GM21390 (cell line): ENCODE results near the gene DAB2.

Source experiments
- ATAC-seq: cut with Tn5 transposase; IDR thresholded peaks from one replicate; pipeline ENCODE4 v1.9.1; 2021; ENCODE audit not compliant: unreplicated experiment

DAB2 gene

DNA sequence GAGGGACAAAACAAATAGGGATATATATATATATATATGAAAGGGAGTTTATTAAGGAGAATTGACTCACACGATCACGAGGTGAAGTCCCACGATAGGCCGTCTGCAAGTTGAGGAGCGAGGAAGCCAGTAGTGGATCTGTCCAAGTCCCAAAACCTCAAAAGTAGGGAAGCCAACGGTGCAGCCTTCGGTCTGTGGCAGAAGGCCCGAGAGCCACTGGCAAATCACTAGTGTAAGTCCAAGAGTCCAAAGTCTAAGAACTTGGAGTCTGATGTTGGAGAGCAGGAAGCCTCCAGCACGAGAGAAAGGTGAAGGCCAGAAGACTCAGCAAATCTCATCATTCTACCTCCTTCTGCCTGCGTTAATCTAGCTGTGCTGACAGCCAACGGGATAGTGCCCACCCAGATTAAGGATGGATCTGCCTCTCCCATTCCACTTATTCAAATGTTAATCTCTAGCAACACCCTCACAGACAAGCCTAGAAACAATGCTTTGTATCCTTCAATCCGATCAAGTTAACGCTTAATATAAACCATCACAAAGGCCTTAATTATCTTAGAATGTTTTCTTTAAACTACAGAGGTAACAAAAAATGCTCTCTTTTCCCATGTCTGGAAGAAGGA is 23.8 kb upstream of the DAB2 start:
- no peak for ATAC-seq

DNA sequence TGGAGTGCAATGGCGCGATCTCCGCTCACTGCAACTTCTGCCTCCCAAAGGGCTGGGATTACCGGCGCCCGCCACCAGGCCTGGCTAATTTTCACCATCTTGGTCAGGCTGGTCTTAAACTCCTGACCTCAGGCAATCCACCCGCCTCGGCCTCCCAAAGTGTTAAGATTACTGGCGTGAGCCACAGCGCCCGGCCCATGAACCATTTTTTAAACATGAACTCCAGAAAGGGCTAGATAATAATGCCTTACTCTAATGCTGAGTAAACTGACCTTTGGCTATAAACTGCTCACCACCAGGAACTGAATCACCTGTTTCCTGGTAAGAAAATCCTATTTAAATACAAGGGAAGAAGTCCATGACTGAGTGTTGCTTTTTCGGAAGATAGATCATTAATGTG is 23.2 kb upstream of the DAB2 start:
- no peak for ATAC-seq

DNA sequence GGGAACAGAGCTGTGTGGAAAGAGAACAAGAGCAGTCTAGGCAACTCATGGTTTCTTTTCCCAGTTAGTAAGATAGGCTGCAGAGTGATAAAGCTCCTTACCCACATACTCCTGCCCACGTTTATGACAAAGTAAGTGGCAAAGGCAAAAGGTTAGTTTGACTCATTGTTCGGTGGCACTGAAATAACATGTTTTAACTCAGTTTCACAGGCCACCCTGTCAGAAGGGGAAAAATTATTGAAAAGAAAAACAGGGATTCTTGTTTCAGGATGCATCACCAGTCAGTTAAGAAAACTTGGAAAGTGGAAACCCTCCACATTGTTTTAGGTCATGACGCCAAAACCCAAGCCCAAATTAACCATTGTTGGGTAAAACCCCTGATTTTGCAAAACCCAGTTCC is 22.3 kb upstream of the DAB2 start:
- ATAC-seq = no peak

DNA sequence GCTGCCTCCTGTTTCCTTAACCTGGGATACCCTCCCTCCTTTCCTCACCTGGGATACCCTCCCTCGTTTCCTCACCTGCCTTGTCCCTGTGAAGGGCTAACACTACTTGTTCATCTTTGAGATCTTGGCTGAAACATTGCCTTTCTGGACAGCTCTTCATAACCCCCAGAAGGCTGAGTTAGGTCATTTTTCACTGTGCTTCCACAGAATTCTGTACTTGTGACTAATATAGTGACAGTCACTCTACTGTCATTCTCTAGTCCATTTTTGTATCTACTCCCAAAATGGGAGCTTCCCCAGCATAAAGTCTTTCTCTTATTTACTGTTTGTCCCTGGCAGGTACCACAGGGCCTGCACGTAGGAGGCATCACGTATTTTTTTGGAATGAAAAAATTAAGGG is 21.5 kb upstream of the DAB2 start:
- no peak for ATAC-seq

DNA sequence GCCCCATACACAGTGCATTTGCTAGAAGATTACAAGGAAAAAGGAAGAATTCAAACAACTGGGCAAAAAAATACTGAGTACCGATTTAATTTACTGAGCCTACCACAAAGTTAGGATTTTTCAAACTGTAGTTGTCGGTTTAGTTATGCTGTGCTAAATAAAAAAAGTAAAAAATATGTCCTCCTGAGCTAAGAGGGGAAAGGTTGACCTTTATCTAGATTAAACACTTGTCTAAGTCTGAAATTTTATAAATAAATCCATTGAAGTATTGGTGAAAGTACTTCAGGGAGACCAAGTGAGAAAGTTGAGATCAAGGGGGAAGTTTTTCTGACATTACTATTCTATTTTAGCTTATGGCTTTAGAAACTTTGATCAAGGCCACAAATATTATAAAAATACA is 19.1 kb upstream of the DAB2 start:
- no peak for ATAC-seq

DNA sequence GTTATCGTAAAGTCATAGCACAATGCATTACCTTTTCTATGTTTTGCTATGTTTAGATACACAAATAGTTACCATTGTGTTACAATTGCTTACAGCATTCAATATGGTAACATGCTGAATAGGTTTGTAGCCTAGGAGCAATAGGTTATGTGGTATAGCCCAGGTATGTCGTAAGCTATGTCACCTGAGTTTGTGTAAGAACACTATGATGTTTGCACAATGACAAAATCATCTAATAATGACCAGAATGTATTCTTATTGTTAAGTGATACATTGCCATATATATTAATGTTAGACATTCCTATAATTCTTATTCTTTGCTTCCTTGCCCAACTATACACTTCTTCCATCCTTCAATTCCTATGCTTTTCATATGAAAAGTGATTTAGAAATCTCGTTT is 18.2 kb upstream of the DAB2 start:
- no peak for ATAC-seq

DNA sequence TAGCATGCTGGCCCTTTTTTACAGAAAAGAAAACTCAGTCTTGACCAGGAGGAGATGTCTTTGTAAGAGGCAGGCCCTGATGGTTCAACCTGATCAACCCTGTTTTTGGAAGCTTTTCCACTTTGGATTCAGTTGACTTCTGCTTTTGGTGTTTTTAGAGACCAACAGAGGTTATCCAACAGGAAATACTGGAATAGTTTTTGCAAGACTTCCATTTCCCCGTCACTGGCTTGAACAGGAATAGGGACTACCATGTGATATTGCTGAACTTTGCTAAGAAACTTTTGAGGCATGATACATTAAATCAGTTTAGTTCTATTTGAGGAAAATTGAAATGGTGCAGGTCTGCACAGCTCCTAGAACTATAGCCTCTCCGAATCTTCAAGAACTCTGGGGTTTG is 17.1 kb upstream of the DAB2 start:
- no peak for ATAC-seq

DNA sequence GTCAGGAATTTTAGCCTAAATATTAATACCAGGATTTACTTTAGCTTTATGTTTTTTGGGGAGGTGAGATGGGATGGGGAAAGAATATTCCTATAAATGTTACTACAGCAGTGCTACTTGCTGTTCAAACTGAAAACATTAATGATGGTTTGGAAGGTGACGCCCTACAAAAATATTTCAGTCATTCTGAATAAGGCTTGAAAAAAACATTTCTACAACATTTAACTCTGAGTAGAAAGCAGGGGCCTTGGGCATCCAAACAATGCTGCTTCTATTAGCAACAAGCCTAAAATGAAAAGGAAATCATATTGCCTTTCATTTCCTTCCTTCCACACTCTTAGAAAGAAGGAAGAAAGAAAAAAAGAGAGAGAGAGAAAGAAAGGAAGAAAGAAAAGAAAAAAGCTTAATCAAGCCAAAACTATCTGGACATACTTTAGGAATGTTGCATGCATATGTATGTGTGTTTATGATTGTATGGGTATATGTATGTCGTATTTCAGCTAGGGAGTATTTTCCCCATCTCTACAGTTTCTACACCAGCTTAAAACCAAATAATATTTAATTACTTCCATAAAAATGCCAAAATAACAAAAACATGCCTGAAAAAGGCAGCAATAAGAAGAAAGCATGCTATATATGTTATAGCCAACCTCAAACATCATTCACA is 16.3 kb upstream of the DAB2 start:
- ATAC-seq = no peak

DNA sequence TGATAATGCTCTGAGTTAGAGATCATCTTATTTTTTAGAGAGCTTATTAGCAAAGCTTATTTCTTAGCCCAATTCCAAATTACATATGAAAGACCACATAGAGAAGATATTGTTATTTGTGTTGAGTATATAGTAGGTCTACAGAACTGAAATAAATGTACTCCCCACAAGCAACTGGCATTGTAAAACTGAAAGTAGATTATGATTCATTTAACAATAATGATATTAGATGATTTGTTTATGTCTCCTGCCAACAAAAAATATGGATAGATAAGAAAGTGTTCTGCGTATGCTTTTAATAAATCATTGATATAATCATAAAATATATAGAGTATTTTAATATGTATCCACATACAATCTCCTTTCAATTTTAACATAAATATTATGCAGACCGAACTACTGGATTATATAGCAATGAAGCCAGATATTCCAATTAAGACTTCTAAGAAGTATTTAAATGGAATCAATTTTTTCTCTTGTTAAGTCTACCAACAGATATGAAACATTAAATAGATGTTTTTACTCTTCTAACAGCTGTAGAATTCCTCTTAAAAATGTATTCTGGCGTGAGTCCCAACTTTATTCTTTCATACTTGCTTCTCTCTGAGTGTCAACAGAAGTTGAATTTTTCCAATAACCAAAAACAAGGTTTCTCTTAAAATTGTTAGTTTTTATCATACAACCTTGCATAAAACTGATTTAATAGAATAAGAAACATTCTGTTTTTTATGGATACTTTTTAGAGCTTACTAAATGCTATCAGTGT is 15.6 kb upstream of the DAB2 start:
- ATAC-seq = no peak

DNA sequence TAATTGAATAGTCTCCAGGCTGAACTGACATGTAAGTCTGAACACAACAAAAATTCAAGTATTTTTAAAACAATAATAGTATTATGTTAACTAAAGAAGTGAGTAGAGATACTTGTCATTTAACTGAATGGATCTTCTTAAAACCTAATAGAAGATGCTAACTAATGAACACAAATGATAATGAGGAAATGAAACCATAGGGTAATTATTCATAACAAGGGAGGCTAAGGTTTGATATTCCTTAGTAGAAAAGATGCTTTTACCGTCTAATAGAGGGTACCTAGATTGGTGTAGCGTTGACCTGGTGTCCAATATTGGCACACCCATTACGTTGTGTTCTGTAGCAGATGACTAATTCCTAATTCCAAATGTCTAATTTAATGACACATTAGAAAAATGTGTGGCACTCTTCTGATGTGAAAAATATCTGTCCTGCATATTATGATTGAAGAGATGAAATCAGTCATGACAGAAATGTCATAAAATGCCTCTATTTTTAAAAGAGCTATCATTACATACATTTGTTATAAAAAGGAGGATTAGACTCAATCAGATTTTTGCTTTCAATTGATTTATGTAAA is 14.9 kb upstream of the DAB2 start:
- ATAC-seq = no peak

DNA sequence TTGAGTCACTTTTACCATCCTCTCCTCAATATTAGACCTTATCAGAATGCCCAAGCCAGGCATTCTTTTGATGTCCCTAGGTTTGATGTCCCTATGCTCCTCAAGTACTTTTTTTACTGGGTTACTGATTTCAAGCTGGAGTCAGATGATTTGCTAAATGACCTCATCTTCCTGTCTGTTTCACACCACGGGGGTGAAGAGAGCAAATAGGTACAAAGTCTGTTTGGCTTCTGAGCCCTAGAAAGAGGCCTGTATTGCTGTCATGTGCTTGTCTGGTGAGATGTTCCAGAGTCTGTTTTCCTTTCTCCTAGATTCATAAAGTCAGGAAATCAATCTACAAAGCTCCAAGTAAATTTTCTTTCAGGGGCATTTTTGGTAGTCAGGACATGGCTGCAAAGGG is 12.7 kb upstream of the DAB2 start:
- ATAC-seq = no peak

DNA sequence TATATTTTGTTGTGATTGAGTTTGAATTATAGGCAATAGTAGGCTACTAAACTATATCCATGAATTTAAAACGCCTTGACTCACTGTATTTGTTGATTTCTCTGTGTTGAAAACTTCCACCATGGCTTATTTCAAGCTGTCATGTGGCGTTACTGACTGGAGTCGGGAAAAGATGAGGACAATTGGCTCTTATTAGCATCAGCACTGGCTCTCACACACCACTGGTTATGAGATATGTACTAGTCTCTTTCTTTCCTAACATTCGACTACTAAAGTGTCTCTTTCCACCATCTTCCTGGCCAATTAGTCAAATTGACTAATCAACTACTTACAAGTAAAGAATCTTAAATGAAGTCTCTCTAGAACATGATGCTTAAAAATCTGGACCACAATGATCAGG is 9.1 kb upstream of the DAB2 start:
- no peak for ATAC-seq

DNA sequence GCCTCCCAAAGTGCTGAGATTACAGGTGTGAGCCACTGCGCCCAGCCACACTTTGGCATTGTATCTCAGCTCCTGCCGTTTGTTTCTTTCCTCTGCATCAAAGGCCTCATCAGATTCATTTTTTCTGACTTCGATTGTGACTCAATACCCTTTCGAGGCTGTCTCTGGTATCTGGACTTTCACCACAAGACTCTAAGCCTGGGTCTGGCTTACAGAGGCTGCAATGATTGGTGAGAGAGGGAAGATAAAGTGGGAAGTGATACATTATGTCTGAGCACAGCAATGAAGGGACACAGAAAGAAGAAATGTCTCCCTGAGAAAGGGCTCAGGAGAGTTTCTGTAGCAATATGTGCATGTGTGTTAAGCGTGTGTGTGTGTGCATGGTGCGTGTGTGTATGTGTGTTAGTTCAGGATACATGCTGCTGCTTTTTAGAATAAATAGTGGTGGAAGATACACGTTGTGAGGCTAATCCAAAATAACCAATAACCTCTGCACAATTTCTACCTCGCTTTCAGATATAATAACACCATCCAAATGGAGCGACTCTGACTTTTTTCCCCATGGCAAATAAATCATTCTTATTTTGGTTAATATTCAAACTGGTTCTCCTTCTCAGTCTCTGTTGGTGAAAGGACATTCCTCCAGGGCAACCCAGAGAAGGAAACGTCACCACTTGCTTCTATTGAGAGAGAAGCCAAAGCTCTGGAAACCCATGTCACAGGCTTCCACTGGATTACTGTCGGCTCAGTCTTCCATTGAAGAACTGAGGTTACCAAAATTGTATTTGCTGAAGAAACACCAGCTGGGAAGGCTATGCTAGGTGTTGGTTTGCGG is 8.1 kb upstream of the DAB2 start:
- no peak for ATAC-seq

DNA sequence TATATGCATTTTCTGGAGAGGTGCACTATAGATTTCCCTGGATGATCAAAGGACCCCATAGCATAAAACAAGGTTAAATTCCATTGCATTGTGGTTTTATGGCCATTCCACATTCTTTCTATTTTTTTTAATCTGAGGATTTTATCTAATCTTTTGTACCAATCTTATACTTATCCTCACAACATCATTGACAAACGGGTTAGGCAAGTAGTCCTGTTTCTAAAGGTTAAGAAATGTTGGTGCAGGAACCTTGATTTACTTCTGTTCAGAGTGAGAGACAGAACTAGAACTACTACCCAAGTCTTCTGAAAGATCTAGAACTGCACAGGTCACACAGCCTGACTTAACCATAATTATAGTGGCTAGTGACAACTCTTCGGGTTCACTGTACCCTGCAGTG is 5.7 kb upstream of the DAB2 start:
- ATAC-seq = no peak

DNA sequence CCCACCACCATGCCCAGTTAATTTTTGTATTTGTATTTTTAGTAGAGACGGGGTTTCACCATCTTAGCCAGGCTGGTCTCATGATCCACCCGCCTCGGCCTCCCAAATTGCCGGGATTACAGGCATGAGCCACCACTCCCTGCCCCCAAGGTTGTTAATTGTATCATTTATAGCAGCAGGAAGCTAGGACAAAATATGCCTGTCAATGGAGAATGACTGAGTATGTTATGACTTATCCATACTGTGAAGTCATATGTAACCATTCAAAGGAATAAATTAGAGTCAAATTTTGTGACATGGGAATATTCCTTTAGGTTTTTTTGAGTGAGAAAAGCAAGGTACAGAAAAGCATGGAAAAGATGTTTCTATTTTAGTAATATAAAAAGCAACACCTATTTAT is 3.9 kb upstream of the DAB2 start:
- ATAC-seq = no peak

DNA sequence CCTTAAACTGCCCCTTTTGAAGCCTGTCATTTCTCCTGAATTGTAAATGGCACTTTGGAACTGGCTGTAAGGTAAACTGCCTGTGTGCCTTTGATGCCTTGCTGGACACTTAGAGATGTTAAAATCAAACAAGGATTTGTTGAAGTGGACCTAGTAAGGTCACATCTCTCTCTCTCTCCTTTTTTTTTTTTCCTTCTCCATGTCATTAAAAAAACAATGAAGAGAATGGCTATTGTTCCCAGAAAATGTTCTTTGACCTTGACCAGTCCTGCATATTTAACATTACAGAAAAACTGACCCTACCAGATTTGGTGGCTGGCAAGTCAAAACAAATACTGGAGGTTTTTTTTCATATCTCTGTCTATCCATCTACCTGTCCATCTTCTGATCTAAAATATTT is 2.9 kb upstream of the DAB2 start:
- ATAC-seq = no peak

DNA sequence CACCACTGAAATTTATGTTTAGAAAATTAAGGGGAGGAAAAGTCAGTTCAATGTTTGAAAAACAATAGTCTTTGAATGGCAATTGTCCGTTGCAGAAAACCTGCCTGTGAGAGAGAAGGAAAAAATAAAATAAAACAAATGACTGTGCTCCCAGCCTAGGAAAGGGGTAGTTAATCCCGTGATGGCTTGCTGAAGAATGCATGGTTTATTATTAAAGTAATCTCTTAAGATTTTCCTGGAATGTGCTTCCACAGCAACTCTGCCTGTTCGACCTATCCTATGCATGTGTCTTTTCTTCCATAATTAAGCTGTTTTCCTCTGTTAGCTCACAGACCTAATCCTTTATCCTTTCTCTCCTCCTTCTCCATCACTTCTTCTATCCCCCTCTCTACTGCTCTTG is 2.4 kb upstream of the DAB2 start:
- no peak for ATAC-seq

DNA sequence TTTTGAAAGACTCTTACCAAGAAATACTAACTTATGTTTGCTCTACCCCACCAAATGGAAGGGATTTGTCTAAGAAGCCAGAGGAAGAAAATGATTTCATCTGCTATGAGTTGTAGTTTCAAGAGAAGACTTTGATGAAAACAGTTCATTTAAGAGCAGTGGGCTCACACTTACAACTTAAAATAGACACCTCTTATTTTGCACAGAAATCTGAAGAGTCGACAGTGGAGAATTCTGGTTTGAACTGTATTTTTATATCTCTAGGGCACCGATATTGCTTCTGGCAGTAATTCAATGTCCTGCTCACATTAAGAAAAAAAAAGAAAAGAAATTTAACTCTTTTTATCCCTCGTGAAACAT is 1.9 kb upstream of the DAB2 start:
- ATAC-seq = no peak

DNA sequence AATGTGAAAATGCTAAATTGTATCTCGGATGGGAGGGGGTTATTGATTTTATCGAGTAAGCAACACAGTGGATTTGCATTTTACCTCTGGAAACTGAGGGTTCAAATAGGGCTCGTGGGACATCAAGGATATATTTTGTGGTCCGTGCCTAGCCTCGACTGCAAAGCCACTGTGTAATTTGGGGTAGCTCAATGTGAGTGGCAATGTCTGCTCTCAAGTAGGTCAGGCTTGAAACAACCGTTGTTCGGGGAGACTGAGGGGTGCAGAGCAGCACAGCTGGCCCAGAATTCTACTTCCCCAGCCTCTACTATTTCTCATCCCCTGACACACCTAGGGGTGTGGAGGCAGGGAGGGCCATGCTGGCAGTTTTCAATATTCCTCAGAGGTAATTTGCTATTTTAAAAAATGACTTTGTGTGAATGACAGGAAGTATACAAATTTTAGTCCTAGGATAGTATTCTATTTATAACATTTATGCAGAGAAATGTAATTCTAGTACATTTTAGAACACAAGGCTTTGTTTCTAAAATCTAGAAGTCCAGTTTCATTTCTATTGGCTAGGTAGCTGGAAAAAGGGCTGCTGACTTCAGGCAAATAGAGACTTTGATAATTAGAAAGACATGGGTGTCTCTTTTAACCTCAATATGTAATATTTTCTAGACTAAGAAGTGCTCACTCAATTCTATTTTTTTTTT is 1.4 kb upstream of the DAB2 start:
- ATAC-seq = no peak

DNA sequence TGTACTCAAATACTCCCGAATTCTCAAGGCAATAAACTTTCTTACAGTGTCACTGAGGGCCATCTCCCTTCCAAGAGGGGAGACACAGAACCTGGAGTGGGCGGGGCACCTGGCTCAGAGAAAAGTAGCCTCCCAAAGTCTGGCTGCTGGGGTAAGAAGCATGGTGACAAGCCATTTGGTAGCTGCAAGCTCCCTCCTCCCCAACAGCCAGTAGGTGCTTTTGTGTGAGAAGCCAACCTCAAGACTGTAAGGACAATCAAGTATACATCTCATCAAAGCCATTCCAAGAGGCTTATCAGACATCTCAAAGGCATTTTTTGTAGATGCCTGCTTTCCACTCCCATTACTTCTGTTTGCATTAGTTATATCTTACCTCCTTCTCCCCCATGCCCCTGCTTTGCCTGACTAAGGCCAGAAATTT is 1.4 kb downstream of the DAB2 start:
- no peak for ATAC-seq
